ENCODE measurements around the gene TMEM175.

- no peak for TF ChIP-seq CTCF (conservative IDR thresholded peaks at IDR 0.05)
- TF ChIP-seq EZH2 (IDR thresholded peaks at IDR 0.05; ENCODE audit: low read depth) = no peak
Measured at GRCh38 chr4:889516-889915, 42.7 kb upstream of the TMEM175 start.
